NCI-H2227 treated with DMSO at 0.1 percent for 48 hours (cell line): ENCODE results near the gene ROBO2.

Experiments
- DNase-seq: peaks from one replicate; lab custom pipeline; 2025; lab: John Stamatoyannopoulos, UW

ROBO2 gene

GRCh38 chr3:77411334-77411733 is 371.4 kb downstream of the ROBO2 start:
- DNase-seq = no peak

- no peak for DNase-seq
Measured at GRCh38 chr3:77412021-77412438, 372.1 kb downstream of the ROBO2 start.

GRCh38 chr3:77412584-77412983 is 372.7 kb downstream of the ROBO2 start:
- no peak for DNase-seq

GRCh38 chr3:77414881-77415280 is 375.0 kb downstream of the ROBO2 start:
- DNase-seq = no peak

GRCh38 chr3:77420336-77420735 is 380.4 kb downstream of the ROBO2 start:
- no peak for DNase-seq

- DNase-seq = peak; percentile 14
Measured at GRCh38 chr3:77421916-77422315, 382.0 kb downstream of the ROBO2 start.

GRCh38 chr3:77426531-77426930 is 386.6 kb downstream of the ROBO2 start:
- DNase-seq = no peak

- no peak for DNase-seq
Measured at GRCh38 chr3:77427528-77427927, 387.6 kb downstream of the ROBO2 start.

- DNase-seq = no peak
Measured at GRCh38 chr3:77436908-77437307, 397.0 kb downstream of the ROBO2 start.

- DNase-seq = no peak
Measured at GRCh38 chr3:77446084-77446483, 406.2 kb downstream of the ROBO2 start.

GRCh38 chr3:77446761-77447160 is 406.9 kb downstream of the ROBO2 start:
- no peak for DNase-seq

GRCh38 chr3:77449459-77450350 is 409.8 kb downstream of the ROBO2 start:
- DNase-seq = no peak

GRCh38 chr3:77456431-77456830 is 416.5 kb downstream of the ROBO2 start:
- no peak for DNase-seq

GRCh38 chr3:77456906-77457305 is 417.0 kb downstream of the ROBO2 start:
- peak; percentile 13 for DNase-seq

- DNase-seq = no peak
Measured at GRCh38 chr3:77459926-77460325, 420.0 kb downstream of the ROBO2 start.

- no peak for DNase-seq
Measured at GRCh38 chr3:77460326-77460725, 420.4 kb downstream of the ROBO2 start.

GRCh38 chr3:77462951-77463350 is 423.1 kb downstream of the ROBO2 start:
- DNase-seq = no peak

- no peak for DNase-seq
Measured at GRCh38 chr3:77464111-77464688, 424.3 kb downstream of the ROBO2 start.

- DNase-seq = no peak
Measured at GRCh38 chr3:77466562-77467115, 426.7 kb downstream of the ROBO2 start.

GRCh38 chr3:77467702-77468625 is 428.1 kb downstream of the ROBO2 start:
- DNase-seq = no peak

- no peak for DNase-seq
Measured at GRCh38 chr3:77468626-77469020, 428.7 kb downstream of the ROBO2 start.

GRCh38 chr3:77475507-77475906 is 435.6 kb downstream of the ROBO2 start:
- no peak for DNase-seq
